ENCODE measurements around the gene PYGM.

GRCh38 chr11:64720167-64720566, 39.6 kb downstream of the PYGM start:
- TF ChIP-seq CTCF (IDR thresholded peaks at IDR 0.05) (no peak), POLR2A (IDR thresholded peaks at IDR 0.05) (no peak)

All from testis (tissue), 2 donors.